GM12892 (cell line): ENCODE results near the gene G3BP2.

ENCODE experiments used
- POLR2A ChIP-seq: IDR thresholded peaks from 2 replicates; pipeline ENCODE4 v1.6.1; 2011; ENCODE audit warnings: low read depth, low read length, control low read depth
- POLR2AphosphoS5 ChIP-seq: IDR thresholded peaks from 2 replicates; pipeline ENCODE4 v1.6.1; 2011; ENCODE audit warnings: low read depth, low read length, control low read depth
- TAF1 ChIP-seq: IDR thresholded peaks from 2 replicates; pipeline ENCODE4 v1.6.1; 2011; ENCODE audit warnings: low read depth, mild to moderate bottlenecking, control low read depth, low read length, borderline replicate concordance

GRCh38 chr4:75686346-75686745 is 13.1 kb upstream of the G3BP2 start:
- TF ChIP-seq POLR2AphosphoS5 = no peak
- TF ChIP-seq TAF1 = no peak
- TF ChIP-seq POLR2A = no peak
